ENCODE data around the gene CARMIL1. TPM values are rescaled to one million over a fixed set of nuclear protein-coding genes. Genes with fewer than 3 reads are reported as not detected.

CARMIL1 gene
- total and polyA plus RNA-seq, 10 of the 15 experiments (the other 5 are each of a cell fraction or from before 2014, with no cell fraction given): 6.4 to 18.1 (median 10.3) TPM

DNA sequence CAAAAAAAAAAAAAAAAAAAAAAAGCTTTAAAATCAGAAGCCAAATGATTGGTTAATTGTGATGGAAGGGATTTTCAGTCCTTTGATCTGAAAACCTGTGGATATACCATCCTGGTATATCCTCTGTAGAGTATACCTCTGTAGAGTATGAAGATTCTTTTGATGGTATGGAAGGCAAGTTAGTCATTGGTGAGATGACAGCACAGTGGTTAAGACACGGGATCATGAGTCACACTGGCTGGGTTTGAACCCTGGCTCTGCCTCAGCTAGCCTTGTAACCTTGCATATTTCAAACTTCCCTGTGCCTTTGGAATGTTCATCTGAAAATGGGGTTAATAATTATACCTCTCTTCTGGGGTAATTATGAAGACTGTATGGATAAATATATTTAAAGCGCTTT is 179.3 kb downstream of the CARMIL1 start (continued):
- TF ChIP-seq, protein P1, sequence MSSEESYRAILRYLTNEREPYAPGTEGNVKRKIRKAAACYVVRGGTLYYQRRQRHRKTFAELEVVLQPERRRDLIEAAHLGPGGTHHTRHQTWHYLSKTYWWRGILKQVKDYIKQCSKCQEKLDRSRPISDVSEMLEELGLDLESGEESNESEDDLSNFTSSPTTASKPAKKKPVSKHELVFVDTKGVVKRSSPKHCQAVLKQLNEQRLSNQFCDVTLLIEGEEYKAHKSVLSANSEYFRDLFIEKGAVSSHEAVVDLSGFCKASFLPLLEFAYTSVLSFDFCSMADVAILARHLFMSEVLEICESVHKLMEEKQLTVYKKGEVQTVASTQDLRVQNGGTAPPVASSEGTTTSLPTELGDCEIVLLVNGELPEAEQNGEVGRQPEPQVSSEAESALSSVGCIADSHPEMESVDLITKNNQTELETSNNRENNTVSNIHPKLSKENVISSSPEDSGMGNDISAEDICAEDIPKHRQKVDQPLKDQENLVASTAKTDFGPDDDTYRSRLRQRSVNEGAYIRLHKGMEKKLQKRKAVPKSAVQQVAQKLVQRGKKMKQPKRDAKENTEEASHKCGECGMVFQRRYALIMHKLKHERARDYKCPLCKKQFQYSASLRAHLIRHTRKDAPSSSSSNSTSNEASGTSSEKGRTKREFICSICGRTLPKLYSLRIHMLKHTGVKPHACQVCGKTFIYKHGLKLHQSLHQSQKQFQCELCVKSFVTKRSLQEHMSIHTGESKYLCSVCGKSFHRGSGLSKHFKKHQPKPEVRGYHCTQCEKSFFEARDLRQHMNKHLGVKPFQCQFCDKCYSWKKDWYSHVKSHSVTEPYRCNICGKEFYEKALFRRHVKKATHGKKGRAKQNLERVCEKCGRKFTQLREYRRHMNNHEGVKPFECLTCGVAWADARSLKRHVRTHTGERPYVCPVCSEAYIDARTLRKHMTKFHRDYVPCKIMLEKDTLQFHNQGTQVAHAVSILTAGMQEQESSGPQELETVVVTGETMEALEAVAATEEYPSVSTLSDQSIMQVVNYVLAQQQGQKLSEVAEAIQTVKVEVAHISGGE (CRISPR knock-in tag; IDR thresholded peaks at IDR 0.05): no peak
- TF ChIP-seq JUND (IDR thresholded peaks at IDR 0.05; ENCODE audit: low read depth, low read length) (no peak), GABPA (IDR thresholded peaks at IDR 0.05; ENCODE audit: low read depth) (no peak)

DNA sequence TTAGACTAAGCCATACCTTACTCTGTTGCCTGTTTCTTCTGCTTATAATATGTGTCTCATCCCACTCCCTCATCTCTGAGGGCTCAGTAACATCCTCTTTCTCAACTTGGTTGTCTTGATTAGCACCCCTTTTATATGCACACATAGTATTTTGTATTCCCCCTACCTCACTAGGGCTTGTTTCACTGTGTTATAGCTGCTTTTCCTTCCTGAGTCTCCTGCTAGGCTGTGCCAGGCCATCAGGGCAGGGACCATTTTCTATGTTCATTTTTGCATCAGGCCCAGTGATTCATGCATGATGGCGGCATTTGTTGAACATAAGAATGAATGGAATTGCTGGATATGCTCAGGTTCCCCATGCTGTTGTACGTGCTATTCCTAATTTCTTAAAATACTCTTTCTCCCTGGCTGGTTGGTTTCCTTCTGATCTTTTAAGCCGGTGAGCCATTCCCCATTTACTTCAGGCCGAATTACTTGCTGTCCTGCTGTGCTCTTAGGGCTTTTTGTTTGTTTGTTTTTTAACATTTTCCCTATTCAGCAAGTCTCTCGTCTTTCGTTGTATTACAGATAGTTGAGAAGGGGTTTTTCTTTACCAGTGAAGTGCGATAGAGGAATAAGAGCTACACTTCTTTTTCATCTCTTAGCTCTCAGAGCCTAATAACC is 183.2 kb downstream of the CARMIL1 start:
- in situ Hi-C loops (cut with MboI): no loop called here
- FAIRE-seq (no peak), ATAC-seq (no peak), DNase-seq (ENCODE audit: low read depth, low spot score) (no peak)
- H3K4me3 ChIP-seq: no peak overlapping the region
- no peaks in the 10 kb centered on the region for H3K27me3 ChIP-seq (replicated peaks in 1 of 2; ENCODE audit: control insufficient read depth in 2 of 2, insufficient read depth in 2 of 2, low read length in 1 of 2)
- no peaks in the 10 kb centered on the region for H4K20me1 ChIP-seq (ENCODE audit: control insufficient read depth, insufficient read depth)
- ChIA-PET CTCF (no interaction called here), POLR2A (no interaction called here), RAD21 (ENCODE audit: unreplicated experiment) (no interaction called here), SMC1A (ENCODE audit: uncharacterized antibody, unreplicated experiment) (no interaction called here)
- WGBS (ENCODE audit: insufficient coverage, insufficient replicate concordance, low lambda C conversion rate, missing lambda C conversion rate): 56% methylated on average over 7 of the region's 7 CpGs
- no peak overlapping the region for H2AFZ ChIP-seq (ENCODE audit: control insufficient read depth, low read depth, low read length)
- H3K79me2 ChIP-seq (ENCODE audit: control insufficient read depth, insufficient read depth, low read length): no peaks in the 10 kb centered on the region
- H3K4me1 ChIP-seq (ENCODE audit: control insufficient read depth, insufficient read depth, low read length): no peaks in the 10 kb centered on the region
- H3K9ac ChIP-seq (ENCODE audit: control insufficient read depth, insufficient read depth, low read length): no peak overlapping the region
- no peak overlapping the region for H3K27ac ChIP-seq (ENCODE audit: control insufficient read depth, insufficient read depth)
- no peaks in the 10 kb centered on the region for H3K36me3 ChIP-seq (ENCODE audit: control insufficient read depth in 2 of 2, insufficient read depth in 2 of 2, low read length in 1 of 2)
- no TSS peak for BruUV-seq (replicated peaks)
- no peaks in the 10 kb centered on the region for H3K9me3 ChIP-seq (replicated peaks; ENCODE audit: control insufficient read depth, insufficient read depth, low read length)
- intact Hi-C loops (cut with micrococcal nuclease; ENCODE audit: unreplicated experiment): no loop called here
- H3K4me2 ChIP-seq (ENCODE audit: control insufficient read depth, insufficient read depth): no peak overlapping the region
- TF ChIP-seq EZH2 (IDR thresholded peaks at IDR 0.05; ENCODE audit: borderline replicate concordance, control insufficient read depth, low read depth, low read length) (no peak), MEF2A (IDR thresholded peaks at IDR 0.05; ENCODE audit: insufficient read depth, low read depth, low read length) (no peak), KDM1A (IDR thresholded peaks at IDR 0.05; ENCODE audit: borderline replicate concordance) (no peak)
- TF ChIP-seq, protein P2, sequence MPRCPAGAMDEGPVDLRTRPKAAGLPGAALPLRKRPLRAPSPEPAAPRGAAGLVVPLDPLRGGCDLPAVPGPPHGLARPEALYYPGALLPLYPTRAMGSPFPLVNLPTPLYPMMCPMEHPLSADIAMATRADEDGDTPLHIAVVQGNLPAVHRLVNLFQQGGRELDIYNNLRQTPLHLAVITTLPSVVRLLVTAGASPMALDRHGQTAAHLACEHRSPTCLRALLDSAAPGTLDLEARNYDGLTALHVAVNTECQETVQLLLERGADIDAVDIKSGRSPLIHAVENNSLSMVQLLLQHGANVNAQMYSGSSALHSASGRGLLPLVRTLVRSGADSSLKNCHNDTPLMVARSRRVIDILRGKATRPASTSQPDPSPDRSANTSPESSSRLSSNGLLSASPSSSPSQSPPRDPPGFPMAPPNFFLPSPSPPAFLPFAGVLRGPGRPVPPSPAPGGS (IDR thresholded peaks at IDR 0.05; ENCODE audit: borderline replicate concordance, insufficient read depth, low read depth, low read length, poor library complexity, severe bottlenecking): no peak
- TF ChIP-seq, protein P3, sequence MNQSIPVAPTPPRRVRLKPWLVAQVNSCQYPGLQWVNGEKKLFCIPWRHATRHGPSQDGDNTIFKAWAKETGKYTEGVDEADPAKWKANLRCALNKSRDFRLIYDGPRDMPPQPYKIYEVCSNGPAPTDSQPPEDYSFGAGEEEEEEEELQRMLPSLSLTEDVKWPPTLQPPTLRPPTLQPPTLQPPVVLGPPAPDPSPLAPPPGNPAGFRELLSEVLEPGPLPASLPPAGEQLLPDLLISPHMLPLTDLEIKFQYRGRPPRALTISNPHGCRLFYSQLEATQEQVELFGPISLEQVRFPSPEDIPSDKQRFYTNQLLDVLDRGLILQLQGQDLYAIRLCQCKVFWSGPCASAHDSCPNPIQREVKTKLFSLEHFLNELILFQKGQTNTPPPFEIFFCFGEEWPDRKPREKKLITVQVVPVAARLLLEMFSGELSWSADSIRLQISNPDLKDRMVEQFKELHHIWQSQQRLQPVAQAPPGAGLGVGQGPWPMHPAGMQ (IDR thresholded peaks at IDR 0.05; ENCODE audit: borderline replicate concordance): no peak
- TF ChIP-seq, protein P4, sequence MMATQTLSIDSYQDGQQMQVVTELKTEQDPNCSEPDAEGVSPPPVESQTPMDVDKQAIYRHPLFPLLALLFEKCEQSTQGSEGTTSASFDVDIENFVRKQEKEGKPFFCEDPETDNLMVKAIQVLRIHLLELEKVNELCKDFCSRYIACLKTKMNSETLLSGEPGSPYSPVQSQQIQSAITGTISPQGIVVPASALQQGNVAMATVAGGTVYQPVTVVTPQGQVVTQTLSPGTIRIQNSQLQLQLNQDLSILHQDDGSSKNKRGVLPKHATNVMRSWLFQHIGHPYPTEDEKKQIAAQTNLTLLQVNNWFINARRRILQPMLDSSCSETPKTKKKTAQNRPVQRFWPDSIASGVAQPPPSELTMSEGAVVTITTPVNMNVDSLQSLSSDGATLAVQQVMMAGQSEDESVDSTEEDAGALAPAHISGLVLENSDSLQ (IDR thresholded peaks at IDR 0.05): no peak
